ENCODE results near the gene NID2.

NID2 gene

GRCh38 chr14:51969852-51970540, 98.9 kb downstream of the NID2 start:
- Histone ChIP-seq H3K4me1 (ENCODE audit: insufficient read depth, low read length) (no peaks in the 10 kb centered on the region), H3K36me3 (ENCODE audit: insufficient read depth, low read length) (no peaks in the 10 kb centered on the region), H3K9ac (ENCODE audit: low read length) (no peak overlapping the region), H3K4me3 (ENCODE audit: low read depth in 1 of 2, low read length in 2 of 2) (no peak overlapping the region), H3K9me3 (ENCODE audit: low read length) (no peaks in the 10 kb centered on the region), H3K27ac (ENCODE audit: low read depth, low read length) (no peak overlapping the region), H3K27me3 (ENCODE audit: control insufficient read depth in 1 of 2, insufficient read depth in 2 of 2, low read length in 2 of 2) (no peaks in the 10 kb centered on the region)

GRCh38 chr14:51967521-51967920, 101.3 kb downstream of the NID2 start:
- no peak overlapping the region for H3K9ac ChIP-seq (ENCODE audit: low read length)
- H3K9me3 ChIP-seq (ENCODE audit: low read length): no peaks in the 10 kb centered on the region
- no peaks in the 10 kb centered on the region for H3K27me3 ChIP-seq (ENCODE audit: control insufficient read depth in 1 of 2, insufficient read depth in 2 of 2, low read length in 2 of 2)
- no peak overlapping the region for H3K4me3 ChIP-seq (ENCODE audit: low read depth in 1 of 2, low read length in 2 of 2)
- no peak overlapping the region for H3K27ac ChIP-seq (ENCODE audit: low read depth, low read length)
- H3K4me1 ChIP-seq (ENCODE audit: insufficient read depth, low read length): peaks cover 9% of the 10 kb centered on the region
- no peaks in the 10 kb centered on the region for H3K36me3 ChIP-seq (ENCODE audit: insufficient read depth, low read length)

GRCh38 chr14:51963286-51963685, 105.6 kb downstream of the NID2 start:
- Histone ChIP-seq H3K4me3 (ENCODE audit: low read depth in 1 of 2, low read length in 2 of 2) (peak overlapping the region in 1 of 2 donors; percentile 36), H3K4me1 (ENCODE audit: insufficient read depth, low read length) (peaks cover 12% of the 10 kb centered on the region), H3K9ac (ENCODE audit: low read length) (no peak overlapping the region), H3K27ac (ENCODE audit: low read depth, low read length) (no peak overlapping the region), H3K9me3 (ENCODE audit: low read length) (no peaks in the 10 kb centered on the region), H3K36me3 (ENCODE audit: insufficient read depth, low read length) (peaks cover 8% of the 10 kb centered on the region), H3K27me3 (ENCODE audit: control insufficient read depth in 1 of 2, insufficient read depth in 2 of 2, low read length in 2 of 2) (no peaks in the 10 kb centered on the region)

GRCh38 chr14:51962711-51963110, 106.1 kb downstream of the NID2 start:
- H3K9me3 ChIP-seq (ENCODE audit: low read length): no peaks in the 10 kb centered on the region
- no peak overlapping the region for H3K9ac ChIP-seq (ENCODE audit: low read length)
- peaks cover 10% of the 10 kb centered on the region for H3K36me3 ChIP-seq (ENCODE audit: insufficient read depth, low read length)
- H3K27me3 ChIP-seq (ENCODE audit: control insufficient read depth in 1 of 2, insufficient read depth in 2 of 2, low read length in 2 of 2): no peaks in the 10 kb centered on the region
- H3K27ac ChIP-seq (ENCODE audit: low read depth, low read length): no peak overlapping the region
- no peak overlapping the region for H3K4me3 ChIP-seq (ENCODE audit: low read depth in 1 of 2, low read length in 2 of 2)
- H3K4me1 ChIP-seq (ENCODE audit: insufficient read depth, low read length): peaks cover 12% of the 10 kb centered on the region

- Histone ChIP-seq H3K4me3 (ENCODE audit: low read depth in 1 of 2, low read length in 2 of 2) (no peak overlapping the region), H3K27me3 (ENCODE audit: control insufficient read depth in 1 of 2, insufficient read depth in 2 of 2, low read length in 2 of 2) (no peaks in the 10 kb centered on the region), H3K4me1 (ENCODE audit: insufficient read depth, low read length) (peaks cover 12% of the 10 kb centered on the region), H3K36me3 (ENCODE audit: insufficient read depth, low read length) (peaks cover 10% of the 10 kb centered on the region), H3K27ac (ENCODE audit: low read depth, low read length) (no peak overlapping the region), H3K9me3 (ENCODE audit: low read length) (no peaks in the 10 kb centered on the region), H3K9ac (ENCODE audit: low read length) (no peak overlapping the region)
Observed at GRCh38 chr14:51960866-51961265, 108.0 kb downstream of the NID2 start.

- Histone ChIP-seq H3K27me3 (ENCODE audit: control insufficient read depth in 1 of 2, insufficient read depth in 2 of 2, low read length in 2 of 2) (no peaks in the 10 kb centered on the region), H3K9ac (ENCODE audit: low read length) (no peak overlapping the region), H3K9me3 (ENCODE audit: low read length) (no peaks in the 10 kb centered on the region), H3K4me3 (ENCODE audit: low read depth in 1 of 2, low read length in 2 of 2) (no peak overlapping the region), H3K27ac (ENCODE audit: low read depth, low read length) (no peak overlapping the region), H3K36me3 (ENCODE audit: insufficient read depth, low read length) (peaks cover 10% of the 10 kb centered on the region), H3K4me1 (ENCODE audit: insufficient read depth, low read length) (peaks cover 12% of the 10 kb centered on the region)
Observed at GRCh38 chr14:51959928-51960327, 108.9 kb downstream of the NID2 start.

- no peak overlapping the region for H3K4me3 ChIP-seq (ENCODE audit: low read depth in 1 of 2, low read length in 2 of 2)
- no peaks in the 10 kb centered on the region for H3K27me3 ChIP-seq (ENCODE audit: control insufficient read depth in 1 of 2, insufficient read depth in 2 of 2, low read length in 2 of 2)
- H3K27ac ChIP-seq (ENCODE audit: low read depth, low read length): no peak overlapping the region
- H3K9me3 ChIP-seq (ENCODE audit: low read length): no peaks in the 10 kb centered on the region
- peaks cover 16% of the 10 kb centered on the region for H3K36me3 ChIP-seq (ENCODE audit: insufficient read depth, low read length)
- peaks cover 3% of the 10 kb centered on the region for H3K4me1 ChIP-seq (ENCODE audit: insufficient read depth, low read length)
- no peak overlapping the region for H3K9ac ChIP-seq (ENCODE audit: low read length)
Observed at GRCh38 chr14:51957950-51958349, 110.9 kb downstream of the NID2 start.
